ENCODE data around the gene RBFOX2. TPM values are rescaled to one million over a fixed set of nuclear protein-coding genes. Genes with fewer than 3 reads are reported as not detected.
"Not testable (repeated sequence)": the region's sequence is repeated elsewhere in the genome, so short reads cannot be mapped to it uniquely, and the experiment has no call there.

RBFOX2 gene
- total RNA-seq, 4 donors from 2014 or later, result 103 to 139 (median 108) TPM

- DNase-seq, result no peak
- Histone ChIP-seq H3K36me3 (peaks cover 0 to 11% of the 10 kb centered on the region in 2 donors), H3K4me3 (replicated peaks in 1 of 3) (no peak overlapping the region), H3K9me3 (no peaks in the 10 kb centered on the region), H3K27ac (no peak overlapping the region), H3K27me3 (no peaks in the 10 kb centered on the region), H3K4me1 (no peaks in the 10 kb centered on the region)
- intact Hi-C loops (cut with DNase I), result no loop called here
- no peak for TF ChIP-seq CTCF (IDR thresholded peaks at IDR 0.05)
- TF ChIP-seq POLR2A (IDR thresholded peaks at IDR 0.05), result no peak
- 59 to 70% methylated on average over 3 of the region's 3 CpGs for WGBS, 2 donors
Measured at GRCh38 chr22:35739931-35740380, 288.7 kb downstream of the RBFOX2 start.

GRCh38 chr22:35739076-35739930 is 289.3 kb downstream of the RBFOX2 start:
- WGBS, 2 donors, result 84 to 86% methylated on average over 12 of the region's 12 CpGs
- peaks cover 0 to 11% of the 10 kb centered on the region in 2 donors for H3K36me3 ChIP-seq
- DNase-seq, result peak; percentile 23 to 28
- H3K27me3 ChIP-seq, result no peaks in the 10 kb centered on the region
- H3K4me1 ChIP-seq, result no peaks in the 10 kb centered on the region
- H3K9me3 ChIP-seq, result no peaks in the 10 kb centered on the region
- no peak overlapping the region for H3K27ac ChIP-seq
- no peak overlapping the region for H3K4me3 ChIP-seq (replicated peaks in 1 of 3)
- intact Hi-C loops (cut with DNase I), result no loop called here
- TF ChIP-seq CTCF (IDR thresholded peaks at IDR 0.05), result peak in 3 of 6 experiments; percentile 16 to 36 (median 30)
- TF ChIP-seq POLR2A (IDR thresholded peaks at IDR 0.05), result no peak

- H3K9me3 ChIP-seq; DNase-seq; H3K27me3 ChIP-seq; intact Hi-C loops (cut with DNase I); H3K4me3 ChIP-seq (replicated peaks in 1 of 3); H3K4me1 ChIP-seq; H3K36me3 ChIP-seq: not testable (repeated sequence)
- WGBS, 2 donors, result 91 to 96% methylated on average over 6 of the region's 6 CpGs
- peak overlapping the region in 1 of 3 donors; percentile 0 for H3K27ac ChIP-seq
Measured at GRCh38 chr22:35737886-35738285, 290.7 kb downstream of the RBFOX2 start.

- H3K9me3 ChIP-seq, result no peaks in the 10 kb centered on the region
- H3K27ac ChIP-seq, result no peak overlapping the region
- no peak for TF ChIP-seq CTCF (IDR thresholded peaks at IDR 0.05)
- TF ChIP-seq POLR2A (IDR thresholded peaks at IDR 0.05), result no peak
- no peak for DNase-seq
- H3K4me3 ChIP-seq (replicated peaks in 1 of 3), result no peak overlapping the region
- WGBS, 2 donors, result 88 to 93% methylated on average over 12 of the region's 12 CpGs
- H3K4me1 ChIP-seq, result no peaks in the 10 kb centered on the region
- intact Hi-C loops (cut with DNase I), result no loop called here
- H3K36me3 ChIP-seq, result no peaks in the 10 kb centered on the region
- H3K27me3 ChIP-seq, result no peaks in the 10 kb centered on the region
Measured at GRCh38 chr22:35736701-35737100, 291.9 kb downstream of the RBFOX2 start.

GRCh38 chr22:35736166-35736565 is 292.5 kb downstream of the RBFOX2 start:
- Histone ChIP-seq H3K4me1 (no peaks in the 10 kb centered on the region), H3K9me3 (no peaks in the 10 kb centered on the region), H3K36me3 (no peaks in the 10 kb centered on the region), H3K27ac (no peak overlapping the region), H3K27me3 (no peaks in the 10 kb centered on the region), H3K4me3 (replicated peaks in 1 of 3) (no peak overlapping the region)
- intact Hi-C loops (cut with DNase I), result no loop called here
- no peak for DNase-seq
- no peak for TF ChIP-seq CTCF (IDR thresholded peaks at IDR 0.05)
- no peak for TF ChIP-seq POLR2A (IDR thresholded peaks at IDR 0.05)
- 95 to 98% methylated on average over 5 of the region's 5 CpGs for WGBS, 2 donors
